H1 (cell line): Measurements from ENCODE around the gene TEAD2. TPM values are rescaled to one million over a fixed set of nuclear protein-coding genes. Genes with fewer than 3 reads are reported as not detected.
A peak's percentile ranks its signal among the peaks of the same experiment; 100 is the strongest.

ENCODE experiments used
- BCL11A ChIP-seq, 2 experiments: IDR thresholded peaks; one replicate each; pipeline ENCODE4 v1.6.1; 2011; ENCODE audit warnings: low read depth in 2 of 2, low read length in 2 of 2, mild to moderate bottlenecking in 2 of 2
- BRCA1 ChIP-seq: IDR thresholded peaks from 2 replicates; pipeline ENCODE4 v1.6.1; 2012; ENCODE audit warnings: low read depth, low read length, improper control_type of control experiment
- CBX5 ChIP-seq: fragments of 300-800, 300-1000 bp; sonication (generic); IDR thresholded peaks from 2 replicates; pipeline ENCODE4 v1.7.1; 2016; ENCODE audit warnings: antibody characterized with exemption, low read length, low read depth
- CHD1 ChIP-seq: IDR thresholded peaks from 2 replicates; pipeline ENCODE4 v1.6.1; 2012; ENCODE audit warnings: low read depth, low read length, improper control_type of control experiment
- CREB1 ChIP-seq: IDR thresholded peaks from 2 replicates; pipeline ENCODE4 v1.6.1; 2012; ENCODE audit warnings: inconsistent platforms
- CTBP2 ChIP-seq: IDR thresholded peaks from 2 replicates; pipeline ENCODE4 v1.7.0; 2011; ENCODE audit warnings: borderline replicate concordance, mild to moderate bottlenecking, moderate library complexity, mixed read lengths, low read length; ENCODE audit not compliant: insufficient read depth, insufficient read length
- CTCF ChIP-seq, 3 experiments: IDR thresholded peaks; 1 replicate in 2 of 3; 2 replicates in 1 of 3; pipeline versions ENCODE4 v1.5.1 to v1.6.1; 2011; ENCODE audit warnings: low read length in 3 of 3, mild to moderate bottlenecking in 3 of 3, inconsistent platforms in 2 of 3, low read depth in 1 of 3, moderate library complexity in 1 of 3; ENCODE audit not compliant: insufficient read depth in 1 of 3; ENCODE audit errors: control extremely low read depth in 1 of 3
- E2F6 ChIP-seq: IDR thresholded peaks from 2 replicates; pipeline ENCODE4 v1.6.1; 2012; ENCODE audit warnings: inconsistent platforms
- EP300 ChIP-seq, 2 experiments: IDR thresholded peaks; 1 replicate in 1 of 2; 2 replicates in 1 of 2; pipeline ENCODE4 v1.6.1; 2011 to 2012; ENCODE audit warnings: low read depth in 2 of 2, low read length in 2 of 2, mild to moderate bottlenecking in 2 of 2, borderline replicate concordance in 1 of 2, inconsistent platforms in 1 of 2, moderate library complexity in 1 of 2
- GTF2F1 ChIP-seq: IDR thresholded peaks from 2 replicates; pipeline ENCODE4 v1.6.1; 2012; ENCODE audit warnings: low read depth, low read length, improper control_type of control experiment, borderline replicate concordance
- HDAC2 ChIP-seq, 2 experiments: fragments of 300-600 bp in 1 of 2; sonication (generic) in 1 of 2; IDR thresholded peaks; 2 replicates each; pipeline ENCODE4 v1.6.1; 2011 to 2012; ENCODE audit warnings: low read depth in 2 of 2, low read length in 2 of 2, mild to moderate bottlenecking in 2 of 2, moderate library complexity in 2 of 2, borderline replicate concordance in 1 of 2, inconsistent platforms in 1 of 2
- KDM4A ChIP-seq: IDR thresholded peaks from one replicate; pipeline ENCODE4 v1.7.1; 2012; ENCODE audit warnings: low read depth, mild to moderate bottlenecking, moderate library complexity, low read length, inconsistent platforms; ENCODE audit not compliant: severe bottlenecking
- NRF1 ChIP-seq: IDR thresholded peaks from 2 replicates; pipeline ENCODE4 v1.6.1; 2011; ENCODE audit warnings: mild to moderate bottlenecking, low read depth, low read length, improper control_type of control experiment
- RAD21 ChIP-seq, 2 experiments: IDR thresholded peaks in 1 of 2; conservative IDR thresholded peaks in 1 of 2; 2 replicates each; pipeline ENCODE4 v1.6.1; 2011; ENCODE audit warnings: low read depth in 2 of 2, low read length in 2 of 2, improper control_type of control experiment in 1 of 2, inconsistent platforms in 1 of 2, mild to moderate bottlenecking in 1 of 2, moderate library complexity in 1 of 2
- RBBP5 ChIP-seq: IDR thresholded peaks from 2 replicates; pipeline ENCODE4 v1.7.1; 2012; ENCODE audit warnings: low read depth, mild to moderate bottlenecking, inconsistent platforms, low read length, moderate library complexity, borderline replicate concordance
- SIRT6 ChIP-seq: IDR thresholded peaks from one replicate; pipeline ENCODE4 v1.7.1; 2012; ENCODE audit warnings: low read length, inconsistent platforms
- SP4 ChIP-seq: IDR thresholded peaks from 2 replicates; pipeline ENCODE4 v1.6.1; 2012; ENCODE audit warnings: low read length, inconsistent platforms
- SRF ChIP-seq: IDR thresholded peaks from 2 replicates; pipeline ENCODE4 v1.6.1; 2011; ENCODE audit warnings: mild to moderate bottlenecking, low read depth, low read length, moderate library complexity
- TAF1 ChIP-seq: IDR thresholded peaks from 2 replicates; pipeline ENCODE4 v1.6.1; 2011; ENCODE audit warnings: mild to moderate bottlenecking, low read depth, low read length
- TAF7 ChIP-seq: optimal IDR thresholded peaks from 2 replicates; pipeline ENCODE3; 2011; ENCODE audit warnings: low read depth, mild to moderate bottlenecking, inconsistent platforms, low read length, moderate library complexity, borderline replicate concordance
- YY1 ChIP-seq: IDR thresholded peaks from 2 replicates; pipeline ENCODE4 v1.6.1; 2011; ENCODE audit warnings: low read depth, mild to moderate bottlenecking, low read length
- polyA plus RNA-seq, 7 experiments: library from polyadenylated mRNA; depleted of rRNA in 3 of 7; stranded (reverse) in 5 of 7; unstranded in 2 of 7; fragments of >200 nt in 5 of 7; fragments of 200-250 nt in 2 of 7; gene quantifications; 1 replicate in 5 of 7; 2 replicates in 1 of 7; 4 replicates in 1 of 7; pipeline versions ENCODE4 v1.2.1 to v1.2.3, GENCODE V29; 2011 to 2013; ENCODE audit warnings: missing spikeins in 2 of 7, mixed read lengths in 2 of 7
- total RNA-seq: library from RNA; stranded (reverse); fragmentation: NEBNext Ultra II Directional; extraction: Animal tissue kit (Norgen Biotek cat#: 25700); gene quantifications from 2 replicates; pipeline ENCODE4 v1.2.1, GENCODE V29; 2021

Gene TEAD2
- total and polyA plus RNA-seq, 2 of the 8 experiments (the other 6 are each of a cell fraction or from before 2014, with no cell fraction given) = 87.6 to 146 TPM

GRCh38 chr19:49301165-49301865 lies 60.9 kb downstream of the TEAD2 start (continued):
- TF ChIP-seq GTF2F1 (no peak), CREB1 (peak; percentile 28; the same call in 1 of the 2 replicates), SRF (no peak), BCL11A (IDR thresholded peaks at IDR 0.05; ENCODE audit: low read depth in 2 of 2, low read length in 2 of 2) (no peak), RBBP5 (no peak), BRCA1 (no peak), RAD21 (IDR thresholded peaks at IDR 0.05 in 1 of 2, conservative IDR thresholded peaks at IDR 0.05 in 1 of 2; ENCODE audit: low read depth in 2 of 2, low read length in 2 of 2) (peak; percentile 62 to 73), TAF1 (0 out of 2 replicates have a peak, but pooled peaks have one; percentile 47), CTCF (IDR thresholded peaks at IDR 0.05; ENCODE audit: control extremely low read depth in 1 of 3, insufficient read depth in 1 of 3, low read depth in 1 of 3, low read length in 3 of 3) (peak; percentile 85 to 98 (median 97)), EP300 (IDR thresholded peaks at IDR 0.05; ENCODE audit: borderline replicate concordance in 1 of 2, low read depth in 2 of 2, low read length in 2 of 2) (no peak), YY1 (peak; percentile 85), CBX5 (no peak), E2F6 (no peak), SP4 (no peak), SIRT6 (no peak), NRF1 (no peak), HDAC2 (IDR thresholded peaks at IDR 0.05; ENCODE audit: borderline replicate concordance in 1 of 2, low read depth in 2 of 2, low read length in 2 of 2) (no peak), CTBP2 (no peak), TAF7 (no peak), KDM4A (no peak), CHD1 (no peak)
